H9 (cell line): ENCODE data around the gene FFAR4. TPM values are rescaled to one million over a fixed set of nuclear protein-coding genes. Genes with fewer than 3 reads are reported as not detected.

Experiments used
- DNase-seq: peaks from one replicate; pipeline ENCODE4 v3.0.0-alpha.2; 2017
- H2AFZ ChIP-seq: one replicate; pipeline ENCODE4 v1.6.1; 2013; ENCODE audit warnings: mild to moderate bottlenecking, low read length, control low read depth, moderate library complexity
- H2AK5ac ChIP-seq: 2 replicates; pipeline ENCODE4 v1.6.1; 2013; ENCODE audit warnings: low read length, control low read depth, mixed read lengths; ENCODE audit not compliant: insufficient read length
- H2BK120ac ChIP-seq: one replicate; pipeline ENCODE4 v1.6.1; 2013; ENCODE audit warnings: low read depth, mild to moderate bottlenecking, low read length, control low read depth, inconsistent platforms; ENCODE audit not compliant: poor library complexity, severe bottlenecking
- H2BK12ac ChIP-seq: 2 replicates; pipeline ENCODE4 v1.6.1; 2013; ENCODE audit warnings: low read length, control low read depth, mixed read lengths, low read depth; ENCODE audit not compliant: insufficient read length
- H2BK15ac ChIP-seq: 2 replicates; pipeline ENCODE4 v1.6.1; 2013; ENCODE audit warnings: low read depth, low read length, control low read depth
- H2BK20ac ChIP-seq: one replicate; pipeline ENCODE4 v1.6.1; 2013; ENCODE audit warnings: low read depth, mild to moderate bottlenecking, low read length, control low read depth, inconsistent platforms; ENCODE audit not compliant: poor library complexity, severe bottlenecking
- H2BK5ac ChIP-seq: 2 replicates; pipeline ENCODE4 v1.6.1; 2013; ENCODE audit warnings: low read length, control low read depth, mixed read lengths; ENCODE audit not compliant: insufficient read length
- H3K14ac ChIP-seq: 2 replicates; pipeline ENCODE4 v1.6.1; 2013; ENCODE audit warnings: low read length, control low read depth; ENCODE audit not compliant: insufficient read depth
- H3K18ac ChIP-seq: 2 replicates; pipeline ENCODE4 v1.6.1; 2013; ENCODE audit warnings: low read depth, mild to moderate bottlenecking, mixed read lengths, low read length, control low read depth; ENCODE audit not compliant: insufficient read length
- H3K23ac ChIP-seq: 2 replicates; pipeline ENCODE4 v1.6.1; 2013; ENCODE audit warnings: low read length, control low read depth, mixed read lengths, low read depth; ENCODE audit not compliant: insufficient read length
- H3K23me2 ChIP-seq: 2 replicates; pipeline ENCODE4 v1.6.1; 2013; ENCODE audit warnings: low read depth, mild to moderate bottlenecking, mixed read lengths, low read length, control low read depth; ENCODE audit not compliant: insufficient read length, poor library complexity, severe bottlenecking
- H3K27ac ChIP-seq: 2 replicates; pipeline ENCODE4 v1.5.1; 2013; ENCODE audit warnings: low read length, control low read depth, mixed read lengths, low read depth; ENCODE audit not compliant: insufficient read length
- H3K27me3 ChIP-seq: 2 replicates; pipeline ENCODE4 v1.6.1; 2013; ENCODE audit warnings: low read length, control low read depth, inconsistent platforms; ENCODE audit not compliant: insufficient read depth
- H3K4ac ChIP-seq: 2 replicates; pipeline ENCODE4 v1.6.1; 2013; ENCODE audit warnings: low read depth, mild to moderate bottlenecking, control low read depth, inconsistent platforms, low read length, moderate library complexity
- H3K4me1 ChIP-seq: 2 replicates; pipeline ENCODE4 v1.6.1; 2013; ENCODE audit warnings: low read length, control low read depth, inconsistent platforms; ENCODE audit not compliant: insufficient read depth
- H3K4me2 ChIP-seq: 2 replicates; pipeline ENCODE4 v1.6.1; 2013; ENCODE audit warnings: low read length, control low read depth, mixed read lengths; ENCODE audit not compliant: insufficient read length, insufficient read depth
- H3K56ac ChIP-seq: 2 replicates; pipeline ENCODE4 v1.6.1; 2013; ENCODE audit warnings: low read depth, mild to moderate bottlenecking, mixed read lengths, low read length, control low read depth; ENCODE audit not compliant: insufficient read length
- H3K79me1 ChIP-seq: 2 replicates; pipeline ENCODE4 v1.6.1; 2013; ENCODE audit warnings: low read depth, mild to moderate bottlenecking, moderate library complexity, low read length, control low read depth, inconsistent platforms; ENCODE audit not compliant: insufficient read depth, poor library complexity, severe bottlenecking
- H3K79me2 ChIP-seq: 2 replicates; pipeline ENCODE4 v1.6.1; 2013; ENCODE audit warnings: low read length, control low read depth, inconsistent platforms; ENCODE audit not compliant: insufficient read depth
- H3K9ac ChIP-seq: 2 replicates; pipeline ENCODE4 v1.6.1; 2013; ENCODE audit warnings: low read length, control low read depth, mixed read lengths; ENCODE audit not compliant: insufficient read length; ENCODE audit errors: extremely low read depth
- H3K9me3 ChIP-seq: one replicate; pipeline ENCODE4 v1.6.1; 2013; ENCODE audit warnings: low read depth, low read length, inconsistent platforms; ENCODE audit not compliant: control insufficient read depth
- H3T11ph ChIP-seq: one replicate; pipeline ENCODE4 v1.6.1; 2013; ENCODE audit warnings: mild to moderate bottlenecking, low read length, control low read depth, inconsistent platforms
- H4K20me1 ChIP-seq: one replicate; pipeline ENCODE4 v1.6.1; 2013; ENCODE audit not compliant: control insufficient read depth, insufficient read length, insufficient read depth
- H4K5ac ChIP-seq: 2 replicates; pipeline ENCODE4 v1.6.1; 2013; ENCODE audit warnings: low read depth, mild to moderate bottlenecking, mixed read lengths, low read length, control low read depth; ENCODE audit not compliant: insufficient read length
- H4K8ac ChIP-seq: replicated peaks from 2 replicates; pipeline ENCODE4 v1.6.1; 2013; ENCODE audit warnings: low read length, control low read depth, mixed read lengths, low read depth; ENCODE audit not compliant: insufficient read length
- H4K91ac ChIP-seq: 2 replicates; pipeline ENCODE4 v1.6.1; 2013; ENCODE audit warnings: low read depth, mild to moderate bottlenecking, moderate library complexity, mixed read lengths, low read length, control low read depth; ENCODE audit not compliant: insufficient read length
- H3K27ac Mint-ChIP-seq, 3 experiments: 2 replicates in 2 of 3; 3 replicates in 1 of 3; pipeline ENCODE4 v1.8.0; 2020 to 2021; ENCODE audit warnings: mixed read lengths in 3 of 3, mild to moderate bottlenecking in 1 of 3, moderate library complexity in 1 of 3
- H3K27me3 Mint-ChIP-seq: 2 replicates; pipeline ENCODE4 v1.8.0; 2021; ENCODE audit warnings: low read depth, mild to moderate bottlenecking, moderate library complexity, mixed read lengths
- H3K36me3 Mint-ChIP-seq, 3 experiments: 2 replicates in 2 of 3; 3 replicates in 1 of 3; pipeline ENCODE4 v1.8.0; 2020 to 2021; ENCODE audit warnings: low read depth in 3 of 3, mixed read lengths in 3 of 3; ENCODE audit not compliant: insufficient read depth in 1 of 3
- H3K4me1 Mint-ChIP-seq, 2 experiments: 2 replicates each; pipeline ENCODE4 v1.8.0; 2020; ENCODE audit warnings: mixed read lengths in 2 of 2
- H3K4me3 Mint-ChIP-seq, 2 experiments: 2 replicates in 1 of 2; 3 replicates in 1 of 2; pipeline ENCODE4 v1.8.0; 2020 to 2021; ENCODE audit warnings: mild to moderate bottlenecking in 2 of 2, mixed read lengths in 2 of 2, moderate library complexity in 1 of 2
- H3K9me3 Mint-ChIP-seq, 2 experiments: 2 replicates in 1 of 2; 3 replicates in 1 of 2; pipeline ENCODE4 v1.8.0; 2020; ENCODE audit warnings: mild to moderate bottlenecking in 2 of 2, mixed read lengths in 2 of 2, moderate library complexity in 1 of 2
- CTCF ChIP-seq: fragments of 200-600 bp; sonication (generic); conservative IDR thresholded peaks from 3 replicates; pipeline ENCODE4 v1.8.0; 2021; ENCODE audit warnings: antibody characterized with exemption, mild to moderate bottlenecking
- WGBS: extraction: QIAGEN DNeasy Blood & Tissue Kit; methylation state at CpG from one replicate; pipeline ENCODE4 v1.1.7; 2013; ENCODE audit warnings: missing lambda C conversion rate, low lambda C conversion rate, mixed read lengths; ENCODE audit not compliant: insufficient read length; ENCODE audit errors: extremely low coverage; 5-methylcytosine and 5-hydroxymethylcytosine counted together
- total RNA-seq: library from RNA; stranded (reverse); gene quantifications from 2 replicates; pipeline ENCODE4 v1.2.1, GENCODE V29; 2021

The FFAR4 gene
- total RNA-seq, 1 experiment from 2014 or later, result not detected

GRCh38 chr10:93603023-93603422 lies 36.6 kb downstream of the FFAR4 start:
- Histone ChIP-seq H4K8ac (no peak overlapping the region), H3K27me3 (peaks cover 24% of the 10 kb centered on the region), H2BK15ac (no peak overlapping the region), H2BK120ac (no peak overlapping the region), H3K23ac (no peak overlapping the region), H3K9ac (no peak overlapping the region), H2BK12ac (no peak overlapping the region), H3T11ph (no peak overlapping the region), H3K4me1 (no peaks in the 10 kb centered on the region), H4K5ac (no peak overlapping the region), H4K91ac (no peak overlapping the region), H3K14ac (no peak overlapping the region), H2AK5ac (no peak overlapping the region), H3K56ac (no peak overlapping the region), H2BK20ac (no peak overlapping the region), H2BK5ac (no peak overlapping the region), H3K79me1 (no peaks in the 10 kb centered on the region), H3K4me2 (no peak overlapping the region), H3K23me2 (peaks cover 7% of the 10 kb centered on the region), H3K27ac (no peak overlapping the region), H3K18ac (no peak overlapping the region), H3K9me3 (no peaks in the 10 kb centered on the region), H3K4ac (no peak overlapping the region), H3K79me2 (no peaks in the 10 kb centered on the region), H4K20me1 (no peaks in the 10 kb centered on the region), H2AFZ (no peak overlapping the region)
- no peak overlapping the region for H3K4me3 Mint-ChIP-seq
- H3K36me3 Mint-ChIP-seq, result no peaks in the 10 kb centered on the region; a peak in 1 of 7 replicates
- H3K27ac Mint-ChIP-seq, result no peak overlapping the region
- no peak for DNase-seq
- peaks cover 8% of the 10 kb centered on the region in 2 experiments for H3K4me1 Mint-ChIP-seq
- H3K9me3 Mint-ChIP-seq, result no peaks in the 10 kb centered on the region
- no CpG with 5 or more reads among the region's 2 CpGs for WGBS
- H3K27me3 Mint-ChIP-seq, result peaks cover 75% of the 10 kb centered on the region
- TF ChIP-seq CTCF, result no peak
